Liver (tissue), 9 donors: ENCODE data around the gene NTN3. TPM values are rescaled to one million over a fixed set of nuclear protein-coding genes. Genes with fewer than 3 reads are reported as not detected.

Source experiments
- DNase-seq: peaks from one replicate; pipeline ENCODE4 v3.0.0-alpha.2; 2017; ENCODE audit warnings: low spot score
- H3K27ac ChIP-seq, 2 donors: one replicate each; pipeline ENCODE4 v1.7.0; 2013; ENCODE audit warnings: inconsistent platforms in 2 of 2, low read length in 2 of 2, control low read depth in 1 of 2, low read depth in 1 of 2, mild to moderate bottlenecking in 1 of 2
- H3K27me3 ChIP-seq, 4 donors: one replicate each; pipeline versions ENCODE4 v1.6.1 to v1.7.0; 2013; ENCODE audit warnings: low read length in 3 of 4, inconsistent platforms in 1 of 4, mild to moderate bottlenecking in 1 of 4, moderate library complexity in 1 of 4; ENCODE audit not compliant: control insufficient read depth in 4 of 4, insufficient read depth in 4 of 4
- H3K36me3 ChIP-seq, 4 donors: one replicate each; pipeline versions ENCODE4 v1.6.1 to v1.7.0; 2013; ENCODE audit warnings: low read length in 3 of 4, mild to moderate bottlenecking in 3 of 4, low read depth in 1 of 4, moderate library complexity in 1 of 4; ENCODE audit not compliant: control insufficient read depth in 4 of 4, insufficient read depth in 3 of 4
- H3K4me1 ChIP-seq, 4 donors: one replicate each; pipeline versions ENCODE4 v1.6.1 to v1.7.0; 2013; ENCODE audit warnings: low read length in 3 of 4, mild to moderate bottlenecking in 3 of 4, moderate library complexity in 1 of 4; ENCODE audit not compliant: control insufficient read depth in 4 of 4, insufficient read depth in 4 of 4
- H3K4me3 ChIP-seq, 3 donors: one replicate each; pipeline versions ENCODE4 v1.6.1 to v1.7.0; 2013; ENCODE audit warnings: low read length in 3 of 3, control low read depth in 1 of 3, low read depth in 1 of 3, mild to moderate bottlenecking in 1 of 3
- H3K9ac ChIP-seq, 2 donors: one replicate each; pipeline ENCODE4 v1.7.0; 2013; ENCODE audit warnings: low read length in 2 of 2, mild to moderate bottlenecking in 2 of 2, moderate library complexity in 2 of 2, control low read depth in 1 of 2, low read depth in 1 of 2
- H3K9me3 ChIP-seq, 4 donors: one replicate each; pipeline versions ENCODE4 v1.6.1 to v1.7.0; 2013; ENCODE audit warnings: low read length in 3 of 4; ENCODE audit not compliant: control insufficient read depth in 4 of 4
- ATF3 ChIP-seq: IDR thresholded peaks from 2 replicates; pipeline ENCODE4 v1.6.1; 2016; ENCODE audit warnings: antibody characterized with exemption
- CTCF ChIP-seq: fragments of 150-350 bp; IDR thresholded peaks from 2 replicates; pipeline ENCODE4 v1.5.1; 2017; ENCODE audit warnings: improper control_type of control experiment, low read depth, low read length; ENCODE audit not compliant: missing input control
- FOXA1 ChIP-seq: IDR thresholded peaks from 2 replicates; pipeline ENCODE4 v1.6.1; 2016; ENCODE audit warnings: antibody characterized with exemption
- HNF4A ChIP-seq, 2 donors: conservative IDR thresholded peaks; 2 replicates each; pipeline ENCODE4 v1.6.1; 2016; ENCODE audit warnings: antibody characterized with exemption in 2 of 2, mild to moderate bottlenecking in 2 of 2
- HNF4G ChIP-seq: IDR thresholded peaks from 2 replicates; pipeline ENCODE4 v1.6.1; 2016; ENCODE audit warnings: antibody characterized with exemption
- JUND ChIP-seq, 2 donors: IDR thresholded peaks; 2 replicates each; pipeline ENCODE4 v1.6.1; 2016; ENCODE audit warnings: antibody characterized with exemption in 2 of 2
- MAX ChIP-seq: IDR thresholded peaks from 2 replicates; pipeline ENCODE4 v1.6.1; 2016; ENCODE audit warnings: antibody characterized with exemption
- NR2F2 ChIP-seq: IDR thresholded peaks from 2 replicates; pipeline ENCODE4 v1.6.1; 2016; ENCODE audit warnings: antibody characterized with exemption
- REST ChIP-seq: IDR thresholded peaks from 2 replicates; pipeline ENCODE4 v1.6.1; 2016; ENCODE audit warnings: antibody characterized with exemption, mild to moderate bottlenecking
- SP1 ChIP-seq: IDR thresholded peaks from 2 replicates; pipeline ENCODE4 v1.6.1; 2018; ENCODE audit warnings: antibody characterized with exemption, mild to moderate bottlenecking
- TAF1 ChIP-seq: conservative IDR thresholded peaks from 2 replicates; pipeline ENCODE4 v1.6.1; 2016; ENCODE audit warnings: antibody characterized with exemption, mild to moderate bottlenecking
- YY1 ChIP-seq: IDR thresholded peaks from 2 replicates; pipeline ENCODE4 v1.6.1; 2016; ENCODE audit warnings: antibody characterized with exemption, mild to moderate bottlenecking
- ZBTB33 ChIP-seq: IDR thresholded peaks from 2 replicates; pipeline ENCODE4 v1.6.1; 2016; ENCODE audit warnings: antibody characterized with exemption
- WGBS: extraction: QIAGEN DNeasy Blood & Tissue Kit; methylation state at CpG from one replicate; pipeline ENCODE4 v1.1.7; 2013; 5-methylcytosine and 5-hydroxymethylcytosine counted together
- polyA plus RNA-seq, 2 donors: library from polyadenylated mRNA; stranded (reverse) in 1 of 2; unstranded in 1 of 2; fragments of 200-250 nt in 1 of 2; fragments of >200 nt in 1 of 2; fragmentation: Nextera tagmentation in 1 of 2; extraction: Ambion mirVana in 1 of 2; gene quantifications; one replicate each; pipeline versions ENCODE4 v1.2.1 to v1.2.3, GENCODE V29; 2013 to 2015
- total RNA-seq, 2 donors: library from RNA; depleted of rRNA; stranded (reverse); fragments of >200 nt; gene quantifications; one replicate each; pipeline ENCODE4 v1.2.3, GENCODE V29; 2014
- donor health status: healthy.
- donor health status: healthy.
- donor health status: healthy.
- donor health status: healthy.
- donor health status: healthy.

NTN3 gene
- total and polyA plus RNA-seq, 4 donors, result 0.19 to 2.3 (median 0.28) TPM; not detected in 1

DNA sequence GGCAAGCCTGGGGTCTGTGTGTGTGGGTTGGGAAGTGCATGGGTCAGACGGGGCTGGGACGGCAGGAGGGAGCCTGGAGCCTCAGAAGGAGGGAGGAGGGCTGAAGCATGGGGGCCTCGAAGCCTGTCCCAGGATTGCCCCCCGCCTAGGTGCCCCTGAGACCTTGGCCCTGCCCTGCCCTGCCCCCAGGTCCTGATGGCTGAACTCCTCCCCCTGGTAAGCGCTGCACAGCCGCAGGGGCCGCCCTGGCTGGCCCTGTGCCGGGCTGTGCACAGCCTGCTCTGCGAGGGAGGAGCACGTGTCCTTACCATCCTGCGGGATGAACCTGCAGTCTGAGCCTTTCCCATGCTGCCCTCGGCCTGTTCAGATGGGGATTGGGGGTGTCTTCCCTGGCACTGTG is 6.8 kb upstream of the NTN3 start:
- no peaks in the 10 kb centered on the region for H3K36me3 ChIP-seq
- WGBS, result 76% methylated on average over 12 of the region's 12 CpGs
- H3K9me3 ChIP-seq, result no peaks in the 10 kb centered on the region
- no peak overlapping the region for H3K9ac ChIP-seq
- no peak for DNase-seq
- H3K27ac ChIP-seq, result no peak overlapping the region
- TF ChIP-seq FOXA1, result no peak
- H3K4me1 ChIP-seq, result peaks cover 21 to 37% (median 29%) of the 10 kb centered on the region in 4 donors
- no peaks in the 10 kb centered on the region for H3K27me3 ChIP-seq
- H3K4me3 ChIP-seq, result no peak overlapping the region

DNA sequence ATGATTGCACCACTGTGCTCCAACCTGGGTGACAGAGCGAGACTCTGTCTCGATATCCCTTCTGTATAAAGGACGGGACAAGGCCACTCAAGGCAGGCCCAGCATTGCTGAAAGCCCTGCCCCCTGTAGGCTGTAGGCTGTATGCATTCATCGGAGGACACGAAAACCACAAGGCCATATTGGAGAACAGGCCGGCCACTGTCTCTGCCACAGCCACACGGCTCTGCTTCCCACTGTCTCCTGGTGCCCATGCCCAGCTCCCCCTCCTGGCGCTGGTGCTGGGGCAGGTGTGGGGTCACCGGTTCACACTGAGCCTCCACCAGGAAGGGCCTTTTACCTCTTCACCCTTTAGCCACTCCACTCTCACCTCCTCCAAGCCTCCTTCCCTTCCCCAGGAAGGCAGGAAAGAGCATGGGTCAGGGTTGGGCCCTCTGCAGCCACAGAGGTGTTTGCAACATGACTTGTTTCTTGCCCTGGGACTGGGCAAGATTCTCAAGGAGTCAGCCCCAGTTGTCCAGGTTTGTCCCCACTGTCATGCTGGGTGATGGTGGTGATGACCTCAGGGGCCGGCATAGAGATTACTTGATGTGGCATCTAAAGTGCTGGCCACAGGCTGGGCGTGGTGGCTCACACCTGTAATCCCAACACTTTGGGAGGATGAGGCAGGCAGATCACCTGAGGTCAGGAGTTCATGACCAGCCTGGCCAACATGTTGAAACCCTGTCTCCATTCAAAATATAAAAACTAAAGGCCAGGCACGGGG is 5.3 kb upstream of the NTN3 start:
- Histone ChIP-seq H3K27ac (no peak overlapping the region), H3K4me1 (peaks cover 18 to 36% (median 23%) of the 10 kb centered on the region in 4 donors), H3K4me3 (no peak overlapping the region), H3K36me3 (no peaks in the 10 kb centered on the region), H3K9me3 (no peaks in the 10 kb centered on the region), H3K9ac (no peak overlapping the region), H3K27me3 (no peaks in the 10 kb centered on the region)
- 89% methylated on average over 12 of the region's 12 CpGs for whole genome bisulfite sequencing
- DNase-seq, result no peak
- TF ChIP-seq FOXA1 (no peak), SP1 (no peak), HNF4G (no peak), NR2F2 (no peak), HNF4A (conservative IDR thresholded peaks at IDR 0.05) (no peak), MAX (no peak), ATF3 (no peak)

DNA sequence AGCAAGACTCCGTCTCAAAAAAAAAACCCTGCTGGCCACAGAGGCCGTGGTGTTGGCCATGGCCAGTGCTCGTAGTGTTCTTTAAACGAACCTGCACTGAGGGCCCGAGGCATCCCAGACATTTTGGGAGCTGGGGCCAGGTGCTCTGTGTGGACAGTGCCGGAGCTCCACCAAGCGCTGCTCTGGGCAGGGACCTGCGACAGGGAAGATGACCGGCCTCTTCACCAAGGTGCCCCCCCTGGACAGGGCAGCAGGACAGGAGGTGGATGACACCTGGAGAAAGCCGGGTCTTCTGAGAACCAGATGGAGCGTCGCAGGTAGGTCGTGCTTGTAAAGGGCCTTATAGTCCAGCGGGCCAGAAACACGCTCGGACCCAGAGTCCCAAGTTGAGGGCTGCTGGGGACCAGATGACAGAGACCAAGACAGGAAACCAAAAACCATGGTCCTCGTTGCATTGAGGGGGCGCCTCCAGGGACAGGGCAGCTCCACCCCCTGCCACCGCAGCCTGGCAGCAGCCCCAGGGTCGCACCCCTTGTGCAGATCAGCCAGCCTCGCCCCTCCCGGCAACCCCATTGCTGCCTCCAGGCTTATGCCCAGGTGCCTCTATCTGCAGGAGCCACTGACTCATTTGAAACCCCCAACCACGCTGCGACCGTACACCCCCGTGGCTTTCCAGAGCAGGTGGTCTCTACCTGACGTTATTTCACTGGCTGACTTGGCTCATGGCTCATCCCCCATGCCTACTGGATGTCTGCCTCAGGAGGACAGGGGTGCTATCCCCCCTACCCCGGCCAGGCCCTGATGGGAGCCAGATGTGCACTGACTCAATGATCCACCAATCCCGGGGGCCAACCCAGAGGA is 4.2 kb upstream of the NTN3 start:
- 83% methylated on average over 29 of the region's 29 CpGs for WGBS
- no peak overlapping the region for H3K27ac ChIP-seq
- TF ChIP-seq NR2F2 (no peak), FOXA1 (no peak), CTCF (no peak), YY1 (no peak), SP1 (no peak), HNF4A (conservative IDR thresholded peaks at IDR 0.05) (no peak), HNF4G (no peak), MAX (no peak), TAF1 (no peak), JUND (IDR thresholded peaks at IDR 0.05) (no peak), ZBTB33 (no peak), REST (no peak), ATF3 (no peak)
- no peak for DNase-seq
- H3K9ac ChIP-seq, result no peak overlapping the region
- H3K27me3 ChIP-seq, result no peaks in the 10 kb centered on the region
- no peaks in the 10 kb centered on the region for H3K36me3 ChIP-seq
- peaks cover 23 to 44% (median 31%) of the 10 kb centered on the region in 4 donors for H3K4me1 ChIP-seq
- H3K9me3 ChIP-seq, result no peaks in the 10 kb centered on the region
- peak overlapping the region in 1 of 3 donors; percentile 51 for H3K4me3 ChIP-seq
